RPMI8226 (cell line): ENCODE results near the gene MED19.
"Not testable (repeated sequence)": the region's sequence is repeated elsewhere in the genome, so short reads cannot be mapped to it uniquely, and the experiment has no call there.

Experiments
- DNase-seq: peaks from one replicate; pipeline ENCODE4 v3.0.0-alpha.2; 2015

Gene MED19

GRCh38 chr11:57703341-57703740 lies 8.7 kb downstream of the MED19 start:
- no peak for DNase-seq

GRCh38 chr11:57700425-57700824 lies 11.6 kb downstream of the MED19 start:
- no peak for DNase-seq

GRCh38 chr11:57699813-57700212 lies 12.2 kb downstream of the MED19 start:
- DNase-seq = no peak

- DNase-seq = no peak
These were observed 13.1 kb downstream of the MED19 start for GRCh38 chr11:57698843-57699365.

GRCh38 chr11:57690474-57690873 lies 21.5 kb downstream of the MED19 start:
- not testable (repeated sequence) for DNase-seq

- no peak for DNase-seq
These were observed 30.8 kb downstream of the MED19 start for GRCh38 chr11:57681168-57681567.

GRCh38 chr11:57680552-57680874 lies 31.5 kb downstream of the MED19 start:
- DNase-seq = no peak

GRCh38 chr11:57679396-57679795 lies 32.6 kb downstream of the MED19 start:
- no peak for DNase-seq

GRCh38 chr11:57675176-57675941 lies 36.7 kb downstream of the MED19 start:
- DNase-seq = no peak

GRCh38 chr11:57674251-57674650 lies 37.8 kb downstream of the MED19 start:
- no peak for DNase-seq

GRCh38 chr11:57668434-57668782 lies 43.6 kb downstream of the MED19 start:
- peak; percentile 63 for DNase-seq

- DNase-seq = peak; percentile 100
These were observed 44.1 kb downstream of the MED19 start, which contains the start of gene ZDHHC5 for GRCh38 chr11:57667736-57668433. Gene ZDHHC5 (plus strand): TSS chr11:57668114. CDS start chr11:57673091, 4,977 bp downstream.

- DNase-seq = peak; percentile 99
These were observed 44.8 kb downstream of the MED19 start for GRCh38 chr11:57667117-57667735.

GRCh38 chr11:57663975-57664374 lies 48.0 kb downstream of the MED19 start:
- DNase-seq = no peak

GRCh38 chr11:57662893-57663292 lies 49.1 kb downstream of the MED19 start:
- peak; percentile 28 for DNase-seq

- DNase-seq = no peak
These were observed 52.3 kb downstream of the MED19 start for GRCh38 chr11:57659669-57660068.

GRCh38 chr11:57658023-57658361 lies 54.0 kb downstream of the MED19 start:
- DNase-seq = no peak

- peak; percentile 100 for DNase-seq
These were observed 54.6 kb downstream of the MED19 start, which contains the start of gene CLP1 for GRCh38 chr11:57657194-57658022. Gene CLP1 (plus strand): TSS chr11:57657762. CDS start chr11:57659477, 1,715 bp downstream.

- DNase-seq = no peak
These were observed 55.2 kb downstream of the MED19 start for GRCh38 chr11:57656885-57657193.
